ENCODE results near the gene FAM163B. TPM values are rescaled to one million over a fixed set of nuclear protein-coding genes. Genes with fewer than 3 reads are reported as not detected.
A peak's percentile ranks its signal among the peaks of the same experiment; 100 is the strongest.

Gene FAM163B
- not detected for total RNA-seq

DNA sequence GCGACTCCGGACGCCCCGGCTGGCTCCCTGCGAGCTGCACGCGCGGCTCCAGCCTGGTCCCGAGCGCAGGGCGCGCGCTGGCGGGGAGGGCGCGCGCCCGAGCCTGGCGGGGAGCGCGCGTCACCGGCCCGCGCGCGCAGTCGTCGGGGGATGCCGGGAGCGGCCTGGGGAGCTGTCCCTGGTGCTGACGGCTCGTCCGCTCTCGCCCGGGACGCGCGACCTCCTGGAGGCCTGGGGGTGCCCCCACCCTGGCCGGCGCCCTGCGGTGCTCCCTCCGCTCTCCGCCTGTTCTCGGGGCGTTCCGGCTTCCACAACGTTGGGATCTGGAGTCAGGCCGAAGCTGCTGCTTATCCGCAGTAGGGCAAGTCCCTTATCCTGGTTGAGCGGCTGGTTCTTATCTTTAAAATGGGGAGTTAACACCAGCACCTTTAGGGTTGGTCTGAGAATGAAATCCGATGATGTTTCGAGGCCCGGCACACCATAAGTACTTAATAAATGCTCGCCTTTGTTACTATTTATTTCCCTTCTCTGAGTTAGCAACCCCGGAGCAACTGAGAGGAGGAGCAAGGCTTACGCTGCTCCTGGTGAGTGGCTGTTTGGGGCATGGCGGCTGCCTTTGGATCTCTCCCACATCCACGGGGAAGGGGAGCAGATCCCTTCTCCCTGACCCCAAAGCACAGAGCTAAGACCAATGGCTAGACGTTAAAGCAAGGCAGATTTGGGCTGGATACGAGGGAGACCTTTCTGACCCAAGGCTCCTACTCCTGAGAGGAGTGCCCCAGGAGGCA is at the start of gene FAM163B:
Gene FAM163B (minus strand): TSS at position 79 of the 788 bp plus-strand sequence. CDS start 29,166 bp downstream, outside the sequence.
- ChIA-PET CTCF (interaction anchor here (0.6 kb wide), 1 partner anchor 48 kb away, joined by 3 read pairs; no protein-coding TSS in a partner anchor), POLR2A (no interaction called here)
- intact Hi-C loops (cut with DNase I, micrococcal nuclease) = loop anchor here in 1 of 2 experiments (5.0 kb wide), 1 partner anchor 383 kb away; the partner anchor contains the start of gene VAV2
- DNase-seq = peak; percentile 75
- peak; percentile 61 for ATAC-seq
- Mint-ChIP-seq H3K4me1 (peaks cover 4% of the 10 kb centered on the region), H3K27me3 (peaks cover 16% of the 10 kb centered on the region), H3K9me3 (ENCODE audit: low read depth) (no peaks in the 10 kb centered on the region), H3K4me3 (no peak within 1 kb of the TSS), H3K27ac (no peak within 1 kb of the TSS), H3K36me3 (ENCODE audit: low read depth) (no peaks in the 10 kb centered on the region)

DNA sequence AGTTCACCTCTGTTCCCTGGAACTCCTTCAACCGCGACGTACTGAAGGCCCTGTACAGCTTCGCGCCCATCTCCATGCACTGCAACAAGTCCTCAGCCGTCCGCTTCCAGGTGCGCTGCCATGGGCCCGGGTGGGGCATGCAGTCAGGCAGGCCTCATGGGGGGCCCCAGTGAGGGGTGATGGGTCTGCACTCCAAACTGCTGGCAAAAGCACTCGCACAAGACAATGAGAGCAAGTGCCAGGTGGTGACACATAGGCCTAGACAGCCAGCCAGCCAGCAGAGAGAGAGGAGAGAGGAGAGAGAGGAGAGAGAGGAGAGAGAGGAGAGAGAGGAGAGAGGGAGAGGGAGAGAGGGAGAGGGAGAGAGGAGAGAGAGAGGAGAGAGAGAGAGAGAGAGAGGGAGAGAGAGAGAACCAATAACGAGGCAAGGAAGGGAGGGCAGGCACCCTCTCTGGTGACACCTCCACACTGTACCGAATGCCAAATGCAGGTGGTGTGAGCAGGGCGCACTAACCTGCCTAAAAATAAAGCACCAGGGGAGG is 48.0 kb upstream of the FAM163B start:
- CTCF ChIA-PET = interaction anchor here (1.1 kb wide), 1 partner anchor 26 kb away, joined by 4 read pairs; no protein-coding TSS in a partner anchor
- peaks cover 9% of the 10 kb centered on the region for H3K27me3 Mint-ChIP-seq
- intact Hi-C loops (cut with DNase I, micrococcal nuclease) = loop anchor here (5.0 to 10.0 kb wide), 2 partner anchors 45 to 48 kb away; no protein-coding TSS in a partner anchor
- no peak overlapping the region for H3K27ac Mint-ChIP-seq
- H3K4me3 Mint-ChIP-seq = no peak overlapping the region
- DNase-seq (no peak), ATAC-seq (peak; percentile 6)
- H3K36me3 Mint-ChIP-seq (ENCODE audit: low read depth) = no peaks in the 10 kb centered on the region
- H3K9me3 Mint-ChIP-seq (ENCODE audit: low read depth) = no peaks in the 10 kb centered on the region
- peaks cover 33% of the 10 kb centered on the region for H3K4me1 Mint-ChIP-seq
- POLR2A ChIA-PET = no interaction called here

DNA sequence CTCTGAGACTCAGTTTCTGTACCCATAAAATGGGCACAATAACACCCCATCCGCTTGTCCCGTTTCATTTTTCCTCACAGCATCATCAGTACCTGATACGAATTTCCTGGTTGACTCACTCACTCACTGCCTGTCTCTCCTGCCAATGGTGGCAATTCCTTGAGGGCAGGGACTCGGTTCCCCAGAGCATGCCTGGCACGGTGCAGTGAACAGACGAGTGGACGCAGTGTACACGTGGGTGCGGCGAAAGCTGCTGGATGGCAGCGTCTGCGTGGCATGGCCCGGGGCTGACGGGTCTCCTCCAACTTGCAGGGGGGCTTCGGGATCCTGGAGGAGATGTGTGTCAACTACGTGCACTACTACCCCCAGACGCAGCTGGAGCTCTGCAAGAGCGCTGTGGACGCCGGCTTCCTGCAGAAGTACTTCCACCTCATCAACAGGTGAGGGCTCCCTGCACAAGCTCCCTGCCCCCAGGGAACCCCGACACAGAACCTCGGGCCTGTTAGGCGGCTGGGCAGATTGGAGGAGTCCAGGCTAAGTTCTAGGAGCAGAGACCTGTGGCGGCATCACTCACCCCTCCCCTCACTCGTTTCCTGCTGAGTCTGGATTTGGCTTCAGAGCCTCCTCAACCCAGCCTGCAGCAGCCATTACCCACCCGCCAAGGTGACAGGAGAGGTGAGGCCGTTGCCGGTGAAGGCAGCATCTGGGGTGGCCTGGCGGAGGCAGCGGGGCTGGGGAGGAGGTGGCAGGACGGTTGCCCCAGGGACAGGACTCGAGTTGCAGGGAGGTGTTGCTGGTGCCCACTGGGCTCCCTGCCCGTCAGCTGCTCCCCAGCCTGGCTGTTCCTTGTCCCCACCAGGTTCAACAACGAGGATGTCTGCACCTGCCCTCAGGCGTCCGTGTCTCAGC is 47.3 kb upstream of the FAM163B start:
- ATAC-seq = peak; percentile 53
- no peaks in the 10 kb centered on the region for H3K36me3 Mint-ChIP-seq (ENCODE audit: low read depth)
- intact Hi-C loops (cut with DNase I, micrococcal nuclease) = loop anchor here (1.0 to 10.0 kb wide), 3 partner anchors 46 to 70 kb away; no protein-coding TSS in a partner anchor
- POLR2A ChIA-PET = no interaction called here
- CTCF ChIA-PET = interaction anchor here (1.1 kb wide), 1 partner anchor 27 kb away, joined by 4 read pairs; no protein-coding TSS in a partner anchor
- peak; percentile 62 for DNase-seq
- H3K9me3 Mint-ChIP-seq (ENCODE audit: low read depth) = no peaks in the 10 kb centered on the region
- peaks cover 33% of the 10 kb centered on the region for H3K4me1 Mint-ChIP-seq
- H3K27me3 Mint-ChIP-seq = peaks cover 9% of the 10 kb centered on the region
- H3K27ac Mint-ChIP-seq = no peak overlapping the region
- H3K4me3 Mint-ChIP-seq = no peak overlapping the region

DNA sequence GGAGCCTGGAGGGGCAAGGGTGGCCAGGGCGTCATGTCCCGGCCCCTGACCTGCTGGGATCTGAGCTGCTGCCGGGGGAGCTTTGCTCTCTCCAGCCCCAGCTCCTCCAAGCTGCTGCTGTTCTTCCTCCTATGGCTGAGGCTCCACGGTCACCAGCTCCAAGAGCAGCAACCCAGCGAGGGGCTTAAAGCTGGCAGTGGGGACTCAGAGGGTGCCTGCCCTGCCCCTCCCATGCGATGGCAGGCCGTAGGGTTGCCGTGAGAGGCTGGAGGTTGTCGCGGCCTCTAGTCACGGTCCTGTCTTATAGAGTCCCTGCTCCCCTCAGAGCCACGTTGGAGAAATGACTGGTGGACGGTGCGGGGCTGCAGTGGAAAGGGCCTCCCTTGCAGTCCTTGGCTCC is 46.5 kb upstream of the FAM163B start:
- H3K4me3 Mint-ChIP-seq = no peak overlapping the region
- POLR2A ChIA-PET = no interaction called here
- ATAC-seq (no peak), DNase-seq (no peak)
- H3K27ac Mint-ChIP-seq = no peak overlapping the region
- peaks cover 33% of the 10 kb centered on the region for H3K4me1 Mint-ChIP-seq
- H3K9me3 Mint-ChIP-seq (ENCODE audit: low read depth) = no peaks in the 10 kb centered on the region
- intact Hi-C loops (cut with DNase I, micrococcal nuclease) = loop anchor here (1.0 to 10.0 kb wide), 3 partner anchors 47 to 71 kb away; no protein-coding TSS in a partner anchor
- no peaks in the 10 kb centered on the region for H3K36me3 Mint-ChIP-seq (ENCODE audit: low read depth)
- peaks cover 9% of the 10 kb centered on the region for H3K27me3 Mint-ChIP-seq
- CTCF ChIA-PET = interaction anchor here (0.5 to 1.1 kb wide), 2 partner anchors 28 to 1715 kb away, joined by 3 to 4 read pairs; no protein-coding TSS in a partner anchor

DNA sequence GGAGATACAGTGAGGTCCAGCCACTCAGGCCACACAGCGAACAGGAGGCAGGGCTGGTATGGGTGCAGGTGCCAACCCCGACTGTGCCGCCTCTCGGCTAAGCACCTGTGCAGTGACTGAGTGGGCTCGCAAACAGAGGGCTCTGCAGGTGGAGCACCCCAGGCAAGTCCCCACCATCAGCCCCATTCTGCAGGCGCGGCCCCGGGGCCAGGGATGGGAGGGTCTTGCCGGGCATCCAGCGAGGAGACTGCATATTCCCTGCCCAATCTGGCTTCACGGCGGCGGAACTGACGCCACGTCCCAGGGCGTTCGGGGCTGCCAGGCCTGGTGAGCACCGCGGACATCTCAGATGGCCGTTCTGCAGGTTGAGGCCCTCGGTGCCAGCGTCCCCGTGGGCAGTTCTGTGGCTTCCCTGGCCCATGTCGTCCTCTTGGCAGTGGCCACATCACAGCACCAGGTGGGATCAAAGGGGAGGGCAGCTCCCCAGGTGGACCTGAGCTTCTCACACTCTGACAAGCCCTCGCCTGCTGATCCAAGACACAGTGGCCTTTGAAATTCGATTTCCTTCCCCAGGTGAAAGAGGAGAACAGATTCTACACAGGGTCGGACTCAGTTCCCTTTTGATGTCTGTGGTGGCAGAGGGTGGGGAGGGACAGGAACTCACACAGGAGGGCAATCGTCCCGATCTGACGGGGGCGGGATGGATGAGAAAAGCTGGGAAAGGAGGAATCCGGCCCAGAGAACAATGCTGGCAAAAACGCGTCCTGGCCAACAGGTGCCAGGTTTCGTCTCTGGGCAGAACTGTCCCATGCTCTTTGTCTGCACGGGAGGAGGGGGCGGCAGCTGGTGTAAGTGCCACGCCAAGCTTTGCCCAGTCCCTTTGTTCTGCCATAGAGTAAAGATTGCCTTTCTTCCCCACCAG is 45.8 kb upstream of the FAM163B start:
- Mint-ChIP-seq H3K27me3 (peaks cover 9% of the 10 kb centered on the region), H3K36me3 (ENCODE audit: low read depth) (no peaks in the 10 kb centered on the region), H3K9me3 (ENCODE audit: low read depth) (no peaks in the 10 kb centered on the region), H3K27ac (no peak overlapping the region), H3K4me3 (no peak overlapping the region), H3K4me1 (peaks cover 33% of the 10 kb centered on the region)
- DNase-seq (no peak), ATAC-seq (no peak)
- ChIA-PET POLR2A (no interaction called here), CTCF (interaction anchor here (0.5 kb wide), 1 partner anchor 1716 kb away, joined by 3 read pairs; no protein-coding TSS in a partner anchor)
- intact Hi-C loops (cut with DNase I, micrococcal nuclease) = loop anchor here (5.0 to 10.0 kb wide), 2 partner anchors 47 to 50 kb away; no protein-coding TSS in a partner anchor

DNA sequence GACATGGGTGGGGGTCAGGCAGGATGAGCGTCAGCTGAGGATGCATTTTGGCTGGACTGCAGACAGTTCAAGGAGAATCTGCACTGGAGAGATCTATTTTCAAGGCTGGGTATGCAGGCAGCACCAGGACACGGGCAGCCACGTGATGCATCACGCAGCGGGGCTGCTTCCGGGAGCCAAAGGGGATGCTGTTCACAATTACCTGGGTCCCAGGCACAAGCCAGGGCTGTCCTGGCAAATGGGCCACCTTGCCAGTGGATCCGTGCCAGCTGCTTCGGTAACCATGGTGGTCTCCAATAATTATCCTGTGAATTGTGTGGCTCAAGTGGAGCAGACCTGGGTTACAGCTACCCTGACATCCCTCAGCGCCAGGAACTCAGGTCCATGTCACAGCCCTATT is 44.4 kb upstream of the FAM163B start:
- ChIA-PET POLR2A (no interaction called here), CTCF (no interaction called here)
- DNase-seq (no peak), ATAC-seq (no peak)
- peaks cover 25% of the 10 kb centered on the region for H3K4me1 Mint-ChIP-seq
- intact Hi-C loops (cut with DNase I, micrococcal nuclease) = loop anchor here in 1 of 2 experiments (10.0 kb wide), 1 partner anchor 51 kb away; no protein-coding TSS in a partner anchor
- H3K4me3 Mint-ChIP-seq = no peak overlapping the region
- H3K9me3 Mint-ChIP-seq (ENCODE audit: low read depth) = no peaks in the 10 kb centered on the region
- no peak overlapping the region for H3K27ac Mint-ChIP-seq
- H3K27me3 Mint-ChIP-seq = peaks cover 6% of the 10 kb centered on the region
- no peaks in the 10 kb centered on the region for H3K36me3 Mint-ChIP-seq (ENCODE audit: low read depth)

DNA sequence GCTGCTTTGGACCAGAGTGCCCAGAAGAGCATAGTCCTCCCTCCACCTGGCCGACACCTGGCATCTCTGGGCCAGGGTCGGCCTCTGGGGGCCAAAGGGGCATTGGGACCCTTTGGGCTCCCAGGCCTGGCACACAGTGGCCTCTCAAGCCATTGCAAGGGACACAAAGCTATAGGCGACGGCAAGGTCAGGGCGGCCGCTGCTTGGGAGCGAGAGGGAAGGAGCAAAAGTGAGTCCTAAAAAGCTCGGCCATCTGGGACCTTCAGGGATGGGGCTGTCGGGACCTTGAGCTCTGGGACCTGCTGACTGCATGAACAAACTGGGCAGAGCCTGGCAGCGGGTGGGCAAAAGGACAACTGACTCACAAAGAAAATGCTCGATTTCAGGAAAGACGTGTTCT is 40.8 kb upstream of the FAM163B start:
- Mint-ChIP-seq H3K4me1 (no peaks in the 10 kb centered on the region), H3K27me3 (no peaks in the 10 kb centered on the region), H3K36me3 (ENCODE audit: low read depth) (no peaks in the 10 kb centered on the region), H3K4me3 (no peak overlapping the region), H3K27ac (no peak overlapping the region), H3K9me3 (ENCODE audit: low read depth) (no peaks in the 10 kb centered on the region)
- ATAC-seq (no peak), DNase-seq (no peak)
- intact Hi-C loops (cut with DNase I, micrococcal nuclease) = loop anchor here in 1 of 2 experiments (10.0 kb wide), 1 partner anchor 55 kb away; no protein-coding TSS in a partner anchor
- CTCF ChIA-PET = no interaction called here
- POLR2A ChIA-PET = no interaction called here

DNA sequence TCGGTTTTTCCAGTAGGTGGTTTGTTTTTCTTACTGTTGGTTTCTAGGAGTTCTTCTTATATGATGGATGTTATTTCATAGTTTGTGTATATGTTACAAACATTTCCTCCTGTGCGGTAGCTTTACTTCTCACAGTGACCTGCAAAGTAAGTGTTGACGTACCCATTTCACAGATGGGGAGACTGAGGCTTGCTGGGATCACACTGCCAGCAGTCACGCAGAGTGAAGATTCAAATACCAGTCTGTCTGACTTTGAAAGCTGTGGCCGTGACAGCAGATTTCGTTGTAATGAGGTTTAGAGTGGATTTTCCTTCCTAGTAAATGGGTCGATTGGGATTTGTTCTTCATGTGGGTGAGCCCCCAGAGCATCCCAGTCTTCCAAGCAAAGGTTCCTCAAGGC is 40.0 kb upstream of the FAM163B start:
- Mint-ChIP-seq H3K36me3 (ENCODE audit: low read depth) (no peaks in the 10 kb centered on the region), H3K4me1 (no peaks in the 10 kb centered on the region), H3K9me3 (ENCODE audit: low read depth) (no peaks in the 10 kb centered on the region), H3K4me3 (no peak overlapping the region), H3K27me3 (no peaks in the 10 kb centered on the region), H3K27ac (no peak overlapping the region)
- CTCF ChIA-PET = no interaction called here
- no peak for ATAC-seq
- intact Hi-C loops (cut with DNase I, micrococcal nuclease) = no loop called here
- DNase-seq = no peak
- POLR2A ChIA-PET = no interaction called here

DNA sequence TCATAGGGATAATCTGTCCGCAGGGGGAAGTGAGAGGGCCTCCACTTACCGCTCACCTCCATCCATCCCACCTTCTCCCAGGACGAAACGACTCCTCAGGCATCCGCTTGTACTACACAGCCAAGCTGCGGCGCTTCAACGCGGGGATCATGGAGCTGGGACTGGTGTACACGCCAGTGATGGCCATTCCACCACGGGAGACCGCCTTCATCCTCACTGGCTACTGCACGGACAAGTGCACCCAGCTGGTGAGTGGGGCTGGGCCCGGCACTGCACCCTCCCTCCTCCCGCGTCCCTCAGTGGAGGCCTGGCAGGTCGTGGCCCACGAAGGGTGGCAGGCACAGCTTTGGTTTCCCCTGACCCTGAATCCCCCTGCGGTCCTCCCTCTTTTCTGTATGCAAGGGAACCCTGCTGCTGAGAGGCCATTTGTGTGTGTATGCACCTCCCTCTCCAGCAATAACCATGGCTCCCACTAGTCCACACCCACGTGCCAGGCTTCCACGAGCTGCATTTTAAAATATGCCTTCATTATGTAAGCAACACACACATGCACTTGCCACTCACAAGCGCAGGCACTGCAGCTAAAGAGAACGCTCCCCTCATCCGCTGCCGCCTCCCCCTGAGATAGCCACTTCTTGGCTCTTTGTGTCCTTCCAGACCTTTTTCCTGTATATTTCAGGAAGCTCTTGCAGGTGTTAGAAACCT is 38.7 kb upstream of the FAM163B start:
- Mint-ChIP-seq H3K4me1 (no peaks in the 10 kb centered on the region), H3K27me3 (no peaks in the 10 kb centered on the region), H3K9me3 (ENCODE audit: low read depth) (no peaks in the 10 kb centered on the region), H3K27ac (no peak overlapping the region), H3K36me3 (ENCODE audit: low read depth) (no peaks in the 10 kb centered on the region), H3K4me3 (no peak overlapping the region)
- POLR2A ChIA-PET = interaction anchor here (0.6 kb wide), 1 partner anchor 116 kb away, joined by 3 read pairs; no protein-coding TSS in a partner anchor
- CTCF ChIA-PET = interaction anchor here (0.5 to 0.8 kb wide), 3 partner anchors 95 to 855 kb away, joined by 3 read pairs; no protein-coding TSS in a partner anchor
- no peak for ATAC-seq
- intact Hi-C loops (cut with DNase I, micrococcal nuclease) = no loop called here
- DNase-seq = no peak

DNA sequence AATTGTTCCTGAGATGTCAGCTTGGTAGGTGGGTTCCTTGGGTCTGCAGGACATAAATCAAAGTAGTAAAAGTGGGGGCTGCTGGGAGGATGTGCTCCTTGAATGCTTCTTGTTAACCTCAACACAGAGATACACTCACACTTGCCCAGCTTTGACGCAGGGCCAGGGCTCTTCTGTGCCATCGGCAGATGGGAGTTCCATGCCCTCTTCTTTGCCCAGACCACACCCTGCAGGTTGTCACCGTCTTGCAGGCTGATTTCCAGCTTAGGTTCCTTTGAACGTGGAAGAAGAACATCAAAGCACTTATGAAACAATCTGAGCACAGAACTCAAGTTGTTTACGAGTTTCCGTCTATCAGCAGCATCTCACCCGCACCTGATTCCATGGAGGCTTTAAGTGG is 38.0 kb upstream of the FAM163B start:
- Mint-ChIP-seq H3K27ac (no peak overlapping the region), H3K36me3 (ENCODE audit: low read depth) (no peaks in the 10 kb centered on the region), H3K4me3 (no peak overlapping the region), H3K9me3 (ENCODE audit: low read depth) (no peaks in the 10 kb centered on the region), H3K4me1 (no peaks in the 10 kb centered on the region), H3K27me3 (no peaks in the 10 kb centered on the region)
- intact Hi-C loops (cut with DNase I, micrococcal nuclease) = no loop called here
- POLR2A ChIA-PET = interaction anchor here (0.6 kb wide), 1 partner anchor 115 kb away, joined by 3 read pairs; no protein-coding TSS in a partner anchor
- ATAC-seq = no peak
- CTCF ChIA-PET = interaction anchor here (0.5 to 0.8 kb wide), 2 partner anchors 45 to 499 kb away, joined by 3 read pairs; no protein-coding TSS in a partner anchor
- no peak for DNase-seq

All from activated CD4-positive, alpha-beta T cell treated with anti-CD3 and anti-CD28 coated beads for 36 hours (primary cell).